Gastrocnemius medialis (tissue), 4 donors: Measurements from ENCODE around the gene MTCL1. TPM values are rescaled to one million over a fixed set of nuclear protein-coding genes. Genes with fewer than 3 reads are reported as not detected.

ENCODE experiments used
- ATAC-seq, 2 donors: fragments of 150-250 bp; one replicate each; pipeline ENCODE4 v1.9.1; 2016
- DNase-seq, 2 donors: peaks; one replicate each; pipeline ENCODE4 v3.0.0-alpha.2; 2019
- H3K27ac ChIP-seq, 4 donors: fragments of 200-600 bp; sonication (generic); 1 replicate in 1 of 4; 2 replicates in 3 of 4; pipeline ENCODE4 v1.5.1; 2016 to 2018; ENCODE audit warnings: mild to moderate bottlenecking in 2 of 4, moderate library complexity in 1 of 4
- H3K27me3 ChIP-seq, 3 donors: fragments of 200-600 bp; sonication (generic) in 2 of 3; 1 replicate in 1 of 3; 2 replicates in 2 of 3; pipeline versions ENCODE4 v1.5.1 to v1.6.0; 2016 to 2019; ENCODE audit warnings: mild to moderate bottlenecking in 1 of 3, moderate library complexity in 1 of 3
- H3K36me3 ChIP-seq, 2 donors: fragments of 200-600 bp; sonication (generic) in 1 of 2; one replicate each; pipeline ENCODE4 v1.5.1; 2017 to 2018
- H3K4me1 ChIP-seq, 2 donors: fragments of 200-600 bp; sonication (generic) in 1 of 2; one replicate each; pipeline ENCODE4 v1.5.1; 2016 to 2017; ENCODE audit warnings: mild to moderate bottlenecking in 2 of 2
- H3K4me3 ChIP-seq, 4 donors: fragments of 200-600 bp; sonication (generic) in 3 of 4; 1 replicate in 1 of 4; 2 replicates in 3 of 4; pipeline ENCODE4 v1.5.1; 2016 to 2019; ENCODE audit warnings: mild to moderate bottlenecking in 2 of 4
- H3K9me3 ChIP-seq, 3 donors: fragments of 200-600 bp; sonication (generic) in 2 of 3; 1 replicate in 1 of 3; 2 replicates in 2 of 3; pipeline ENCODE4 v1.5.1; 2016 to 2019
- POLR2A ChIP-seq, 2 donors: fragments of 450-650 bp; IDR thresholded peaks; one replicate each; pipeline ENCODE4 v1.6.1; 2017; ENCODE audit warnings: antibody characterized with exemption in 2 of 2, mild to moderate bottlenecking in 2 of 2, moderate library complexity in 2 of 2
- in situ Hi-C, 4 donors: fragments of 200-750 bp; cut with MboI; loops; one replicate each; pipeline versions ENCODE4 v1.15.0 to v1.8.0; 2017; ENCODE audit warnings: low sequenced_read_pairs in 4 of 4
- intact Hi-C: fragments of 100-400 bp; cut with DNase I; formaldehyde crosslinking; loops from one replicate; pipeline ENCODE4 v1.15.1; 2023; ENCODE audit warnings: low total_unique reads
- total RNA-seq, 4 donors: library from RNA; depleted of rRNA; stranded (reverse); fragments of >200 nt; gene quantifications; one replicate each; pipeline versions ENCODE4 v1.1.0 to v1.2.3, GENCODE V29; 2016
- TF ChIP-seq, protein P1 (sequence below), 5 experiments: fragments of 450-650 bp in 3 of 5; fragments of 200-600 bp in 2 of 5; sonication (generic) in 2 of 5; IDR thresholded peaks in 4 of 5; conservative IDR thresholded peaks in 1 of 5; 1 replicate in 4 of 5; 2 replicates in 1 of 5; pipeline ENCODE4 v1.5.1; 2016 to 2019; ENCODE audit warnings: antibody characterized with exemption in 5 of 5, mild to moderate bottlenecking in 3 of 5, moderate library complexity in 3 of 5

The MTCL1 gene
- total RNA-seq, 4 donors from 2014 or later, result 2.0 to 8.6 (median 3.5) TPM

DNA sequence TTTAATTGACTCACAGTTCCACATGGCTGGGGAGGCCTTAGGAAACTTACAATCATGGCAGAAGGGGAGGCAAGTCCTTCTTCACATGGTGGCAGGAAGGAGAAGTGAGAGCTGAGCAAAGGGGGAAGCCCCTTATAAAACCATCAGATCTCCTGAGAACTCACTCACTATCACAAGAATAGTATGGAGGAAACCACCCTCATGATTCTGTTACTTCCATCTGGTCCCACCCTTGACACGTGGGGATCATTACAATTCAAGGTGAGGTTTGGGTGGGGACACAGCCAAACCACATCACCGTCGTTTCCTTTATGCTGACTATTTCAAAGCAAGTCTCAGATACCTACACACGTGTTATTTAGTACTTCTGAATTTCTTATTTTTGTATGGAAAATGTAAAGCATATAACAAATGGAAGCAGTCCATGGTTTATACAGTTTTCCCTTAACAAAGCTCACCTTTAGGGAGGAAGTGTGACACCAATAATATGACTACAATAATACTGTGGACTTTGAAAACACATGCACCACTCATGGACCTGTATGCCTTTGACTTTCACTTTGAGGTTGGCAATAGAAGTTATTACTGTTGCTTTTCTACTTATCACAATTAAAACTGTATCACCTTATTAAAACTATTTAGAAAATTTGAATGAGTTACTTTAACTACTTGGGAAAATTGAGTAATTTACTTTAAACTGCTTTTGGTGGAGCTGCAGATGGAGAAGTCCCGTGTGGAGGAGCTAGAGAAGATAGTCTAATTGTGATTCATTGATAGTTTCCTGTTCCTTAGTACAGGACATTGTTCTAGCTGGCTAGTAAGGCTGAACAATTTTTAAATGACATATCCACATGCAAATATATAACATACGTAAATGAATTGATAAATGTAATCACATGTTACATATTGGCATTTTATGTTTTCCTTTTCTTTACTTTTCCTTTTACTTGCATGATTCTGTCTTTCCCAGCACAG lies 37.3 kb downstream of the MTCL1 start:
- ATAC-seq (no peak), DNase-seq (no peak)
- intact Hi-C loops, result no loop called here
- Histone ChIP-seq H3K9me3 (no peaks in the 10 kb centered on the region), H3K27me3 (no peaks in the 10 kb centered on the region), H3K27ac (no peak overlapping the region), H3K36me3 (no peaks in the 10 kb centered on the region), H3K4me1 (peaks cover 8 to 10% of the 10 kb centered on the region in 2 donors), H3K4me3 (no peak overlapping the region)
- in situ Hi-C loops, result no loop called here
- TF ChIP-seq, protein P1, sequence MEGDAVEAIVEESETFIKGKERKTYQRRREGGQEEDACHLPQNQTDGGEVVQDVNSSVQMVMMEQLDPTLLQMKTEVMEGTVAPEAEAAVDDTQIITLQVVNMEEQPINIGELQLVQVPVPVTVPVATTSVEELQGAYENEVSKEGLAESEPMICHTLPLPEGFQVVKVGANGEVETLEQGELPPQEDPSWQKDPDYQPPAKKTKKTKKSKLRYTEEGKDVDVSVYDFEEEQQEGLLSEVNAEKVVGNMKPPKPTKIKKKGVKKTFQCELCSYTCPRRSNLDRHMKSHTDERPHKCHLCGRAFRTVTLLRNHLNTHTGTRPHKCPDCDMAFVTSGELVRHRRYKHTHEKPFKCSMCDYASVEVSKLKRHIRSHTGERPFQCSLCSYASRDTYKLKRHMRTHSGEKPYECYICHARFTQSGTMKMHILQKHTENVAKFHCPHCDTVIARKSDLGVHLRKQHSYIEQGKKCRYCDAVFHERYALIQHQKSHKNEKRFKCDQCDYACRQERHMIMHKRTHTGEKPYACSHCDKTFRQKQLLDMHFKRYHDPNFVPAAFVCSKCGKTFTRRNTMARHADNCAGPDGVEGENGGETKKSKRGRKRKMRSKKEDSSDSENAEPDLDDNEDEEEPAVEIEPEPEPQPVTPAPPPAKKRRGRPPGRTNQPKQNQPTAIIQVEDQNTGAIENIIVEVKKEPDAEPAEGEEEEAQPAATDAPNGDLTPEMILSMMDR (IDR thresholded peaks at IDR 0.05 in 4 of 5, conservative IDR thresholded peaks at IDR 0.05 in 1 of 5), result no peak
- no peak for TF ChIP-seq POLR2A (IDR thresholded peaks at IDR 0.05)

DNA sequence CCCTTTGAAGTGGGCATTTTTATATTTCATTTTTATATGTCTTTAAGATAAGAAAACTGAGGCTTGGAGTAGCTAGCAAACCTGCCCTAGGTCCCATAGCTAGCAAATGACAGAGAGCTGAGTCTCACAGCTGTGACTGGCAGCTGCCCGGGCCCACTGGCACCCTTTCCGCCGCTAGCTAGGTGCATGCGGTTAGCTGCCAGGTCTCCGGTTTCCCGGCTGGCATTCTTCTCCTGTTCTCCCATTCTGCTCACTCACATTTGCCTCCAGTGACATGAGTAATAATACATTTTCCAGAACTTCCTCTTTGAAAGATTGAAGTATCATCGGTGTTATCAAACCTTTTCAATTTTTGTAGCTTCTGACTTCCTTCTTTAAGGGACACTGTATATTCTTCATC lies 38.7 kb downstream of the MTCL1 start:
- Histone ChIP-seq H3K4me1 (peaks cover 8 to 13% of the 10 kb centered on the region in 2 donors), H3K4me3 (no peak overlapping the region), H3K27ac (no peak overlapping the region), H3K9me3 (no peaks in the 10 kb centered on the region), H3K27me3 (no peaks in the 10 kb centered on the region), H3K36me3 (no peaks in the 10 kb centered on the region)
- in situ Hi-C loops, result no loop called here
- ATAC-seq (peak; percentile 94 to 97), DNase-seq (peak; percentile 74 to 84)
- intact Hi-C loops, result no loop called here
- no peak for TF ChIP-seq POLR2A (IDR thresholded peaks at IDR 0.05)
- TF ChIP-seq, protein P1 (IDR thresholded peaks at IDR 0.05 in 4 of 5, conservative IDR thresholded peaks at IDR 0.05 in 1 of 5), result no peak

- Histone ChIP-seq H3K4me1 (peaks cover 8 to 16% of the 10 kb centered on the region in 2 donors), H3K27ac (no peak overlapping the region), H3K27me3 (no peaks in the 10 kb centered on the region), H3K9me3 (no peaks in the 10 kb centered on the region), H3K36me3 (no peaks in the 10 kb centered on the region), H3K4me3 (no peak overlapping the region)
- no peak for TF ChIP-seq POLR2A (IDR thresholded peaks at IDR 0.05)
- TF ChIP-seq, protein P1 (IDR thresholded peaks at IDR 0.05 in 4 of 5, conservative IDR thresholded peaks at IDR 0.05 in 1 of 5), result no peak
- intact Hi-C loops (no loop called here), in situ Hi-C loops (no loop called here)
- no peak for ATAC-seq
- DNase-seq, result no peak
Observed at GRCh38 chr18:8744656-8745055, 39.3 kb downstream of the MTCL1 start.

DNA sequence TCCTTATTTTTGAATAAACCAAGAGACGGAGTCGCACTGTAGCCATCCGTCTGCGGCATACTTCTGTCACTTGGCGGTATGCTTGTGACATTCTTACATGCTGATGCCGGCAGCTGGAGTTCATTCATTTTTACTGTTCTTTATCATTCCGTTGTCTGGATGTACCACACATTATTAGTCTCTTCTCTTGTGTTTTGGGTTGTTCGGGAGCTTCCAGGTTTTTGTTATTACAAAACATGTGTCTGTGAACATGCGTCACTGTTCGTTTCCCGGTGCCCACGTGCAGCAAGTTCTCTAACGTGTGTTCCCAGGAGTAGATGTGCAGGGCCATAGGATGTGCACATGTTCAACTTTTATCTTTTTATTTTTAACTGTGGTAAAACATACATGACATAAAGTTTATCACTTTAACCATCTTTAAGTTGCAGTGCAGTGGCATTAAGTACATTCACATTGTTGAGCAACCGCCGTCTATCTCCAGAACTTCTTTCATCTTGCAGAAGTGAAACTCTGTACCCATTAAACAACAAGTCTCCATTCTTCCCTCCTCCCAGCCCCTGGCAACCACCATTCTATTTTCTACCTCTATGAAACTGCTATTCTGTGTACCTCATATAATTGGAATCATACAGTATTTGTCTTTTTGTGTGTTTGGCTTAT lies 40.1 kb downstream of the MTCL1 start:
- H3K9me3 ChIP-seq, result no peaks in the 10 kb centered on the region

More for the DNA sequence above, 40.1 kb downstream of the MTCL1 start:
- TF ChIP-seq, protein P1 (IDR thresholded peaks at IDR 0.05 in 4 of 5, conservative IDR thresholded peaks at IDR 0.05 in 1 of 5), result no peak
- no peak for TF ChIP-seq POLR2A (IDR thresholded peaks at IDR 0.05)
- Histone ChIP-seq H3K4me3 (no peak overlapping the region), H3K36me3 (no peaks in the 10 kb centered on the region), H3K27me3 (no peaks in the 10 kb centered on the region), H3K27ac (no peak overlapping the region), H3K4me1 (peaks cover 8 to 16% of the 10 kb centered on the region in 2 donors)
- DNase-seq (no peak), ATAC-seq (no peak)
- in situ Hi-C loops, result no loop called here
- intact Hi-C loops, result no loop called here
